Left ventricle myocardium inferior (tissue), 1 donor: ENCODE results near the gene WDR41. TPM values are rescaled to one million over a fixed set of nuclear protein-coding genes. Genes with fewer than 3 reads are reported as not detected.
"Not testable (repeated sequence)": the region's sequence is repeated elsewhere in the genome, so short reads cannot be mapped to it uniquely, and the experiment has no call there.

ENCODE experiments used
- DNase-seq: peaks from one replicate; pipeline ENCODE4 v3.0.0-alpha.2; 2020
- H3K27ac ChIP-seq: fragments of 200-600 bp; replicated peaks from 2 replicates; pipeline ENCODE4 v1.8.0; 2021
- H3K27me3 ChIP-seq: fragments of 200-600 bp; 2 replicates; pipeline ENCODE4 v1.8.0; 2021; ENCODE audit warnings: low read depth
- H3K36me3 ChIP-seq: fragments of 200-600 bp; 2 replicates; pipeline ENCODE4 v1.8.0; 2021
- H3K4me1 ChIP-seq: fragments of 200-600 bp; 2 replicates; pipeline ENCODE4 v1.8.0; 2021
- H3K4me3 ChIP-seq: fragments of 200-600 bp; 2 replicates; pipeline ENCODE4 v1.8.0; 2021; ENCODE audit warnings: mild to moderate bottlenecking, moderate library complexity
- H3K9me3 ChIP-seq: fragments of 200-600 bp; replicated peaks from 2 replicates; pipeline ENCODE4 v1.8.0; 2021
- intact Hi-C: fragments of 100-400 bp; cut with micrococcal nuclease; formaldehyde crosslinking; loops from one replicate; pipeline ENCODE4 v1.11.0; 2022
- total RNA-seq: library from RNA; stranded (reverse); fragmentation: NEBNext Ultra II Directional; extraction: Animal tissue kit (Norgen Biotek cat#: 25700); gene quantifications from one replicate; pipeline ENCODE4 v1.2.1, GENCODE V29; 2021
- TF ChIP-seq, protein P1 (sequence below): fragments of 200-600 bp; IDR thresholded peaks from 2 replicates; pipeline ENCODE4 v1.8.0; 2021; ENCODE audit warnings: antibody characterized with exemption, mild to moderate bottlenecking, borderline replicate concordance
- donor health status: DM: no; HTN: yes; CAD: no; lungs with severe emphysema.

The WDR41 gene
- total RNA-seq, 1 donor from 2014 or later: 28.5 TPM

- Histone ChIP-seq H3K27ac (no peak overlapping the region), H3K4me1 (no peaks in the 10 kb centered on the region), H3K36me3 (no peaks in the 10 kb centered on the region), H3K9me3 (no peaks in the 10 kb centered on the region), H3K27me3 (no peaks in the 10 kb centered on the region), H3K4me3 (no peak overlapping the region)
- intact Hi-C loops: no loop called here
- no peak for DNase-seq
- TF ChIP-seq, protein P1, sequence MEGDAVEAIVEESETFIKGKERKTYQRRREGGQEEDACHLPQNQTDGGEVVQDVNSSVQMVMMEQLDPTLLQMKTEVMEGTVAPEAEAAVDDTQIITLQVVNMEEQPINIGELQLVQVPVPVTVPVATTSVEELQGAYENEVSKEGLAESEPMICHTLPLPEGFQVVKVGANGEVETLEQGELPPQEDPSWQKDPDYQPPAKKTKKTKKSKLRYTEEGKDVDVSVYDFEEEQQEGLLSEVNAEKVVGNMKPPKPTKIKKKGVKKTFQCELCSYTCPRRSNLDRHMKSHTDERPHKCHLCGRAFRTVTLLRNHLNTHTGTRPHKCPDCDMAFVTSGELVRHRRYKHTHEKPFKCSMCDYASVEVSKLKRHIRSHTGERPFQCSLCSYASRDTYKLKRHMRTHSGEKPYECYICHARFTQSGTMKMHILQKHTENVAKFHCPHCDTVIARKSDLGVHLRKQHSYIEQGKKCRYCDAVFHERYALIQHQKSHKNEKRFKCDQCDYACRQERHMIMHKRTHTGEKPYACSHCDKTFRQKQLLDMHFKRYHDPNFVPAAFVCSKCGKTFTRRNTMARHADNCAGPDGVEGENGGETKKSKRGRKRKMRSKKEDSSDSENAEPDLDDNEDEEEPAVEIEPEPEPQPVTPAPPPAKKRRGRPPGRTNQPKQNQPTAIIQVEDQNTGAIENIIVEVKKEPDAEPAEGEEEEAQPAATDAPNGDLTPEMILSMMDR: no peak
Measured at GRCh38 chr5:77391240-77391765, 100.8 kb downstream of the WDR41 start.

- Histone ChIP-seq H3K4me1 (no peaks in the 10 kb centered on the region), H3K9me3 (no peaks in the 10 kb centered on the region), H3K36me3 (no peaks in the 10 kb centered on the region), H3K27ac (no peak overlapping the region), H3K27me3 (no peaks in the 10 kb centered on the region), H3K4me3 (no peak overlapping the region)
- intact Hi-C loops: no loop called here
- no peak for DNase-seq
- TF ChIP-seq, protein P1: no peak
Measured at GRCh38 chr5:77390795-77391194, 101.3 kb downstream of the WDR41 start.

- Histone ChIP-seq H3K36me3 (no peaks in the 10 kb centered on the region), H3K4me1 (no peaks in the 10 kb centered on the region), H3K27me3 (no peaks in the 10 kb centered on the region), H3K9me3 (no peaks in the 10 kb centered on the region), H3K4me3 (no peak overlapping the region), H3K27ac (no peak overlapping the region)
- intact Hi-C loops: no loop called here
- no peak for DNase-seq
- TF ChIP-seq, protein P1: no peak
Measured at GRCh38 chr5:77390221-77390620, 101.9 kb downstream of the WDR41 start.

DNA sequence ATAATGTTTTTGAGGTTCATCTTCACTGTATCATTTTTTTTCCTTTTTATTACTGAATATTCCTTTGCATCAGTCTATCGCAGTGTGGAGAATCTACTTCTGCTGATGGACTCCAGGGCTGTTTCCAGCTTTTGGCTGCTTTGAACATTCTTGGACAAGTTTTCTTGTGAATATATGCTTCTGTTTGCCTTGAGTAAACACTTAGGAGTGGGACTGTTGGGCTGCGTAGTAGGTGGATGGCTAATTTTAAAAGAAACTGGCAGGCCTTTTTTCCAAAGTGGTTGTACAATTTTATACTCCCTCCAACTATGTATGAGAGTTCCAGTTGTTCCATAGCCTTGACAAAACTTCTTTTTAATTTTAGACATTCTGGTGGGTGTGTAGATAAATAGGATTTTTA lies 102.4 kb downstream of the WDR41 start:
- no peaks in the 10 kb centered on the region for H3K4me1 ChIP-seq
- TF ChIP-seq, protein P1: no peak
- DNase-seq: no peak
- no peak overlapping the region for H3K27ac ChIP-seq
- H3K27me3 ChIP-seq: no peaks in the 10 kb centered on the region
- intact Hi-C loops: no loop called here
- no peaks in the 10 kb centered on the region for H3K9me3 ChIP-seq
- no peak overlapping the region for H3K4me3 ChIP-seq
- H3K36me3 ChIP-seq: no peaks in the 10 kb centered on the region

DNA sequence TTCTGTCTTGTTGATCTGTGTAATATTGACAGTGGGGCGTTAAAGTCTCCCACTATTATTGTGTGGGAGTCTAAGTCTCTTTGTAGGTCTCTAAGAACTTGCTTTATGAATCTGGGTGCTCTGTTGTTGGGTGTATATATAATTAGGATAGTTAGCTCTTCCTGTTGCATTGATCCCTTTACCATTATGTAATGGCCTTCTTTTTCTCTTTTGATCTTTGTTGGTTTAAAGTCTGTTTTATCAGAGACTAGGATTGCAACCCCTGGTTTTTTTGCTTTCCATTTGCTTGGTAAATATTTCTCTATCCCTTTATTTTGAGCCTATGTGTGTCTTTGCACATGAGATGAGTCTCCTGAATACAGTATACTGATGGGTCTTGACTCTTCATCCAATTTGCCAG lies 105.8 kb downstream of the WDR41 start:
- H3K27me3 ChIP-seq, H3K27ac ChIP-seq, DNase-seq, intact Hi-C loops, H3K36me3 ChIP-seq, H3K4me3 ChIP-seq, H3K4me1 ChIP-seq: not testable (repeated sequence)
- peaks cover 11% of the 10 kb centered on the region for H3K9me3 ChIP-seq

GRCh38 chr5:77383336-77383735 lies 108.8 kb downstream of the WDR41 start:
- DNase-seq, H3K4me1 ChIP-seq, H3K4me3 ChIP-seq, intact Hi-C loops, H3K27me3 ChIP-seq, H3K27ac ChIP-seq, H3K36me3 ChIP-seq: not testable (repeated sequence)
- peaks cover 11% of the 10 kb centered on the region for H3K9me3 ChIP-seq

Other genes starting within 250 kb of the WDR41 start
- not detected for gene OTP, start 146.4 kb upstream of the WDR41 start, total RNA-seq